Kidney epithelial cell (primary cell): ENCODE data around the gene KIRREL3. TPM values are rescaled to one million over a fixed set of nuclear protein-coding genes. Genes with fewer than 3 reads are reported as not detected.

Experiments used
- DNase-seq: peaks from one replicate; pipeline ENCODE4 v3.0.0-alpha.2; 2010; ENCODE audit warnings: low read depth
- H3K27me3 ChIP-seq: 2 replicates; pipeline ENCODE4 v1.6.0; 2011; ENCODE audit warnings: low read length; ENCODE audit not compliant: control insufficient read depth, insufficient read depth
- H3K36me3 ChIP-seq: 2 replicates; pipeline ENCODE4 v1.5.1; 2011; ENCODE audit warnings: low read length; ENCODE audit not compliant: control insufficient read depth, insufficient read depth
- H3K4me3 ChIP-seq: 2 replicates; pipeline ENCODE4 v1.5.1; 2011; ENCODE audit warnings: low read depth, mild to moderate bottlenecking, control low read depth, low read length
- CTCF ChIP-seq: IDR thresholded peaks from 2 replicates; pipeline ENCODE4 v1.5.1; 2011; ENCODE audit warnings: mild to moderate bottlenecking, moderate library complexity, low read length, control low read depth, inconsistent platforms; ENCODE audit not compliant: insufficient read depth, poor library complexity, severe bottlenecking
- total RNA-seq: library from RNA; depleted of rRNA; stranded (reverse); fragments of >200 nt; gene quantifications from 2 replicates; pipeline ENCODE4 v1.2.3, GENCODE V29; 2015

Gene KIRREL3
- total RNA-seq, 1 donor from 2014 or later: 1.3 TPM

- TF ChIP-seq CTCF: no peak
- no peak overlapping the region for H3K4me3 ChIP-seq
- peaks cover 24% of the 10 kb centered on the region for H3K27me3 ChIP-seq
- DNase-seq: no peak
- H3K36me3 ChIP-seq: no peaks in the 10 kb centered on the region
These were observed 535.8 kb downstream of the KIRREL3 start for GRCh38 chr11:126464796-126465195.

- DNase-seq: no peak
- peaks cover 36% of the 10 kb centered on the region for H3K27me3 ChIP-seq
- TF ChIP-seq CTCF: no peak
- H3K4me3 ChIP-seq: no peak overlapping the region
- no peaks in the 10 kb centered on the region for H3K36me3 ChIP-seq
These were observed 538.1 kb downstream of the KIRREL3 start for GRCh38 chr11:126462422-126462821.

DNA sequence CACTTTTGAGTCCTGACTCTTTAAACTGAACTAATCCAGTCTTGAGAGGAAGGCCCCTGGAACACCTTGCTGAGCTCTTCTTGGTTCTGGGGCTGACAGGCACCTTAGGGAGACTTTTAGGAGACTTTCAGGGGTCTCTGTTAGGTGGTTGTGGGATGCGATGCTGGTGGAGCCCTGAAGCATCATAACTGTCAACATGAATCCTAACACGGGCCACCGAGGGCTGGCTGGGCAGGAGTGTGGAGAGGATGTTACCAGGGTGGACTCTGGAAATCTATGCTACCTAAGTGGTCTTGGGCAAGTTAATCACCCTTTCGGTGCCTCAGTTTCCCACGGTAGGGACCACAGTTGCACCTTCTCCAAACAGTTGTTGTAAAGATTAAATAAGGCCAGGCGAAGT lies 538.6 kb downstream of the KIRREL3 start:
- DNase-seq: no peak
- TF ChIP-seq CTCF: no peak
- peaks cover 36% of the 10 kb centered on the region for H3K27me3 ChIP-seq
- H3K4me3 ChIP-seq: no peak overlapping the region
- H3K36me3 ChIP-seq: no peaks in the 10 kb centered on the region

- Histone ChIP-seq H3K4me3 (no peak overlapping the region), H3K36me3 (no peaks in the 10 kb centered on the region), H3K27me3 (peaks cover 29% of the 10 kb centered on the region)
- TF ChIP-seq CTCF: no peak
- no peak for DNase-seq
These were observed 539.5 kb downstream of the KIRREL3 start for GRCh38 chr11:126461096-126461440.

- H3K36me3 ChIP-seq: no peaks in the 10 kb centered on the region
- H3K27me3 ChIP-seq: peaks cover 27% of the 10 kb centered on the region
- H3K4me3 ChIP-seq: no peak overlapping the region
- no peak for DNase-seq
- TF ChIP-seq CTCF: no peak
These were observed 540.0 kb downstream of the KIRREL3 start for GRCh38 chr11:126460417-126461095.

- no peak overlapping the region for H3K4me3 ChIP-seq
- no peaks in the 10 kb centered on the region for H3K36me3 ChIP-seq
- DNase-seq: no peak
- TF ChIP-seq CTCF: no peak
- H3K27me3 ChIP-seq: peaks cover 22% of the 10 kb centered on the region
These were observed 540.8 kb downstream of the KIRREL3 start for GRCh38 chr11:126459691-126460281.
